Measurements from ENCODE around the gene RLN1.
"Not testable (repeated sequence)": the region's sequence is repeated elsewhere in the genome, so short reads cannot be mapped to it uniquely, and the experiment has no call there.

Gene RLN1

GRCh38 chr9:5326187-5326586 is 13.5 kb downstream of the RLN1 start:
- no peak for DNase-seq

GRCh38 chr9:5321601-5322000 is 18.1 kb downstream of the RLN1 start:
- DNase-seq, result not testable (repeated sequence)

GRCh38 chr9:5321058-5321457 is 18.6 kb downstream of the RLN1 start:
- DNase-seq, result no peak

GRCh38 chr9:5316406-5316805 is 23.3 kb downstream of the RLN1 start:
- DNase-seq, result not testable (repeated sequence)

GRCh38 chr9:5315187-5315923 is 24.3 kb downstream of the RLN1 start:
- DNase-seq, result no peak

- DNase-seq, result no peak
These were observed 28.8 kb downstream of the RLN1 start for GRCh38 chr9:5310851-5311250.

GRCh38 chr9:5305741-5306140 is 33.9 kb downstream of the RLN1 start:
- DNase-seq, result no peak

GRCh38 chr9:5303840-5304795 is 35.6 kb downstream of the RLN1 start, which contains the start of gene RLN2:
TSS of gene RLN2 (minus strand) at chr9:5304716. CDS start at chr9:5304580, 136 bp downstream.
- DNase-seq, result peak in 1 of 51 donors; percentile 1

GRCh38 chr9:5301544-5301943 is 38.1 kb downstream of the RLN1 start:
- DNase-seq, result no peak

GRCh38 chr9:5292141-5292540 is 47.5 kb downstream of the RLN1 start:
- no peak for DNase-seq

GRCh38 chr9:5288591-5288990 is 51.1 kb downstream of the RLN1 start:
- no peak for DNase-seq

GRCh38 chr9:5286262-5286661 is 53.4 kb downstream of the RLN1 start:
- no peak for DNase-seq

Measured in hypothalamus (tissue), 51 donors.